Liver (tissue), 9 donors: ENCODE measurements around the gene LAMC3. TPM values are rescaled to one million over a fixed set of nuclear protein-coding genes. Genes with fewer than 3 reads are reported as not detected.

Source experiments
- DNase-seq: peaks from one replicate; pipeline ENCODE4 v3.0.0-alpha.2; 2017; ENCODE audit warnings: low spot score
- H3K27ac ChIP-seq, 2 donors: one replicate each; pipeline ENCODE4 v1.7.0; 2013; ENCODE audit warnings: inconsistent platforms in 2 of 2, low read length in 2 of 2, control low read depth in 1 of 2, low read depth in 1 of 2, mild to moderate bottlenecking in 1 of 2
- H3K27me3 ChIP-seq, 4 donors: one replicate each; pipeline versions ENCODE4 v1.6.1 to v1.7.0; 2013; ENCODE audit warnings: low read length in 3 of 4, inconsistent platforms in 1 of 4, mild to moderate bottlenecking in 1 of 4, moderate library complexity in 1 of 4; ENCODE audit not compliant: control insufficient read depth in 4 of 4, insufficient read depth in 4 of 4
- H3K36me3 ChIP-seq, 4 donors: one replicate each; pipeline versions ENCODE4 v1.6.1 to v1.7.0; 2013; ENCODE audit warnings: low read length in 3 of 4, mild to moderate bottlenecking in 3 of 4, low read depth in 1 of 4, moderate library complexity in 1 of 4; ENCODE audit not compliant: control insufficient read depth in 4 of 4, insufficient read depth in 3 of 4
- H3K4me1 ChIP-seq, 4 donors: one replicate each; pipeline versions ENCODE4 v1.6.1 to v1.7.0; 2013; ENCODE audit warnings: low read length in 3 of 4, mild to moderate bottlenecking in 3 of 4, moderate library complexity in 1 of 4; ENCODE audit not compliant: control insufficient read depth in 4 of 4, insufficient read depth in 4 of 4
- H3K4me3 ChIP-seq, 3 donors: one replicate each; pipeline versions ENCODE4 v1.6.1 to v1.7.0; 2013; ENCODE audit warnings: low read length in 3 of 3, control low read depth in 1 of 3, low read depth in 1 of 3, mild to moderate bottlenecking in 1 of 3
- H3K9ac ChIP-seq, 2 donors: one replicate each; pipeline ENCODE4 v1.7.0; 2013; ENCODE audit warnings: low read length in 2 of 2, mild to moderate bottlenecking in 2 of 2, moderate library complexity in 2 of 2, control low read depth in 1 of 2, low read depth in 1 of 2
- H3K9me3 ChIP-seq, 4 donors: one replicate each; pipeline versions ENCODE4 v1.6.1 to v1.7.0; 2013; ENCODE audit warnings: low read length in 3 of 4; ENCODE audit not compliant: control insufficient read depth in 4 of 4
- FOXA1 ChIP-seq: IDR thresholded peaks from 2 replicates; pipeline ENCODE4 v1.6.1; 2016; ENCODE audit warnings: antibody characterized with exemption
- HNF4G ChIP-seq: IDR thresholded peaks from 2 replicates; pipeline ENCODE4 v1.6.1; 2016; ENCODE audit warnings: antibody characterized with exemption
- JUND ChIP-seq, 2 donors: IDR thresholded peaks; 2 replicates each; pipeline ENCODE4 v1.6.1; 2016; ENCODE audit warnings: antibody characterized with exemption in 2 of 2
- MAX ChIP-seq: IDR thresholded peaks from 2 replicates; pipeline ENCODE4 v1.6.1; 2016; ENCODE audit warnings: antibody characterized with exemption
- NR2F2 ChIP-seq: IDR thresholded peaks from 2 replicates; pipeline ENCODE4 v1.6.1; 2016; ENCODE audit warnings: antibody characterized with exemption
- RAD21 ChIP-seq, 2 donors: IDR thresholded peaks; 2 replicates each; pipeline ENCODE4 v1.6.1; 2016; ENCODE audit warnings: antibody characterized with exemption in 2 of 2, mild to moderate bottlenecking in 2 of 2
- SP1 ChIP-seq: IDR thresholded peaks from 2 replicates; pipeline ENCODE4 v1.6.1; 2018; ENCODE audit warnings: antibody characterized with exemption, mild to moderate bottlenecking
- YY1 ChIP-seq: IDR thresholded peaks from 2 replicates; pipeline ENCODE4 v1.6.1; 2016; ENCODE audit warnings: antibody characterized with exemption, mild to moderate bottlenecking
- ZBTB33 ChIP-seq: IDR thresholded peaks from 2 replicates; pipeline ENCODE4 v1.6.1; 2016; ENCODE audit warnings: antibody characterized with exemption
- WGBS: extraction: QIAGEN DNeasy Blood & Tissue Kit; methylation state at CpG from one replicate; pipeline ENCODE4 v1.1.7; 2013; 5-methylcytosine and 5-hydroxymethylcytosine counted together
- polyA plus RNA-seq, 2 donors: library from polyadenylated mRNA; stranded (reverse) in 1 of 2; unstranded in 1 of 2; fragments of 200-250 nt in 1 of 2; fragments of >200 nt in 1 of 2; fragmentation: Nextera tagmentation in 1 of 2; extraction: Ambion mirVana in 1 of 2; gene quantifications; one replicate each; pipeline versions ENCODE4 v1.2.1 to v1.2.3, GENCODE V29; 2013 to 2015
- total RNA-seq, 2 donors: library from RNA; depleted of rRNA; stranded (reverse); fragments of >200 nt; gene quantifications; one replicate each; pipeline ENCODE4 v1.2.3, GENCODE V29; 2014
- donor health status: healthy.
- donor health status: healthy.
- donor health status: healthy.
- donor health status: healthy.
- donor health status: healthy.

Gene LAMC3
- total and polyA plus RNA-seq, 4 donors, result 1.4 to 5.9 (median 2.9) TPM

GRCh38 chr9:131008563-131008908, 438 bp upstream of the LAMC3 start:
- TF ChIP-seq HNF4G (no peak), MAX (no peak), SP1 (no peak)
- Histone ChIP-seq H3K27me3 (peaks cover 0 to 16% (median 5%) of the 10 kb centered on the region in 4 donors), H3K4me1 (peaks cover 0 to 9% (median 5%) of the 10 kb centered on the region in 4 donors), H3K9me3 (peaks cover 0 to 3% (median 0%) of the 10 kb centered on the region in 4 donors), H3K27ac (no peak overlapping the region), H3K9ac (no peak overlapping the region), H3K4me3 (peak overlapping the region in 1 of 3 donors; percentile 31), H3K36me3 (no peaks in the 10 kb centered on the region)
- WGBS, result 33% methylated on average over 8 of the region's 8 CpGs
- DNase-seq, result no peak

GRCh38 chr9:131010482-131011273, 1.7 kb downstream of the LAMC3 start:
- Histone ChIP-seq H3K9me3 (no peaks in the 10 kb centered on the region), H3K36me3 (no peaks in the 10 kb centered on the region), H3K4me3 (no peak overlapping the region), H3K27ac (no peak overlapping the region), H3K9ac (no peak overlapping the region), H3K4me1 (peaks cover 0 to 9% (median 5%) of the 10 kb centered on the region in 4 donors), H3K27me3 (peaks cover 0 to 16% (median 5%) of the 10 kb centered on the region in 4 donors)
- DNase-seq, result no peak
- TF ChIP-seq FOXA1 (no peak), ZBTB33 (no peak), RAD21 (IDR thresholded peaks at IDR 0.05) (no peak), NR2F2 (no peak), JUND (IDR thresholded peaks at IDR 0.05) (no peak)
- WGBS, result 58% methylated on average over 14 of the region's 14 CpGs

- Histone ChIP-seq H3K9ac (no peak overlapping the region), H3K27ac (no peak overlapping the region), H3K4me1 (peaks cover 0 to 9% (median 5%) of the 10 kb centered on the region in 4 donors), H3K27me3 (peaks cover 0 to 16% (median 5%) of the 10 kb centered on the region in 4 donors), H3K9me3 (no peaks in the 10 kb centered on the region), H3K4me3 (no peak overlapping the region), H3K36me3 (no peaks in the 10 kb centered on the region)
- WGBS, result 65% methylated on average over 8 of the region's 8 CpGs
- TF ChIP-seq SP1 (no peak), YY1 (no peak), ZBTB33 (no peak), NR2F2 (no peak), MAX (no peak)
- DNase-seq, result no peak
These were observed 2.5 kb downstream of the LAMC3 start for GRCh38 chr9:131011274-131012022.
